GM12878 (cell line): ENCODE results near the gene GPR155.

ENCODE experiments used
- BHLHE40 ChIP-seq, 2 experiments: fragments of 450-650 bp in 1 of 2; IDR thresholded peaks; 2 replicates each; pipeline ENCODE4 v1.6.1; 2011 to 2017; ENCODE audit warnings: low read depth in 2 of 2, borderline replicate concordance in 1 of 2, improper control_type of control experiment in 1 of 2, low read length in 1 of 2, mild to moderate bottlenecking in 1 of 2
- KDM1A ChIP-seq: fragments of 200-600 bp; sonication (generic); IDR thresholded peaks from 2 replicates; pipeline ENCODE4 v1.6.1; 2016; ENCODE audit warnings: borderline replicate concordance
- MYC ChIP-seq: IDR thresholded peaks from 2 replicates; pipeline ENCODE4 v1.6.1; 2011; ENCODE audit warnings: mild to moderate bottlenecking, low read length, moderate library complexity, inconsistent platforms; ENCODE audit not compliant: insufficient read depth, insufficient replicate concordance, insufficient read length, severe bottlenecking
- TAF1 ChIP-seq: IDR thresholded peaks from 2 replicates; pipeline ENCODE4 v1.6.1; 2011; ENCODE audit warnings: mild to moderate bottlenecking, low read depth, low read length, borderline replicate concordance
- ZNF24 ChIP-seq: fragments of 450-650 bp; IDR thresholded peaks from 2 replicates; pipeline ENCODE4 v1.6.1; 2017; ENCODE audit warnings: antibody characterized with exemption, mild to moderate bottlenecking
- TF ChIP-seq, protein P1 (sequence below): fragments of 450-650 bp; IDR thresholded peaks from 2 replicates; pipeline ENCODE4 v1.6.1; 2017; ENCODE audit warnings: borderline replicate concordance

GRCh38 chr2:174445248-174445647 lies 41.6 kb downstream of the GPR155 start:
- TF ChIP-seq BHLHE40 (IDR thresholded peaks at IDR 0.05; ENCODE audit: borderline replicate concordance in 1 of 2, low read depth in 2 of 2, low read length in 1 of 2) (no peak), MYC (no peak), KDM1A (no peak), ZNF24 (no peak), TAF1 (no peak)
- TF ChIP-seq, protein P1, sequence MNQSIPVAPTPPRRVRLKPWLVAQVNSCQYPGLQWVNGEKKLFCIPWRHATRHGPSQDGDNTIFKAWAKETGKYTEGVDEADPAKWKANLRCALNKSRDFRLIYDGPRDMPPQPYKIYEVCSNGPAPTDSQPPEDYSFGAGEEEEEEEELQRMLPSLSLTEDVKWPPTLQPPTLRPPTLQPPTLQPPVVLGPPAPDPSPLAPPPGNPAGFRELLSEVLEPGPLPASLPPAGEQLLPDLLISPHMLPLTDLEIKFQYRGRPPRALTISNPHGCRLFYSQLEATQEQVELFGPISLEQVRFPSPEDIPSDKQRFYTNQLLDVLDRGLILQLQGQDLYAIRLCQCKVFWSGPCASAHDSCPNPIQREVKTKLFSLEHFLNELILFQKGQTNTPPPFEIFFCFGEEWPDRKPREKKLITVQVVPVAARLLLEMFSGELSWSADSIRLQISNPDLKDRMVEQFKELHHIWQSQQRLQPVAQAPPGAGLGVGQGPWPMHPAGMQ, result no peak
